Transverse colon (tissue), 4 donors: Measurements from ENCODE around the gene RGS21. TPM values are rescaled to one million over a fixed set of nuclear protein-coding genes. Genes with fewer than 3 reads are reported as not detected.

Experiments
- DNase-seq: peaks from one replicate; pipeline ENCODE4 v3.0.0-alpha.2; 2019
- H3K27ac ChIP-seq, 4 donors: fragments of 200-600 bp; sonication (generic); 2 replicates each; pipeline ENCODE4 v1.5.1; 2016 to 2018; ENCODE audit warnings: inconsistent platforms in 4 of 4
- H3K27me3 ChIP-seq: fragments of 200-600 bp; sonication (generic); 2 replicates; pipeline ENCODE4 v1.5.1; 2017; ENCODE audit warnings: inconsistent platforms
- H3K36me3 ChIP-seq, 4 donors: fragments of 200-600 bp; sonication (generic); 2 replicates each; pipeline ENCODE4 v1.5.1; 2017 to 2019; ENCODE audit warnings: inconsistent platforms in 4 of 4
- H3K4me1 ChIP-seq, 4 donors: fragments of 200-600 bp; sonication (generic); 2 replicates each; pipeline ENCODE4 v1.5.1; 2017 to 2020; ENCODE audit warnings: inconsistent platforms in 4 of 4
- H3K4me3 ChIP-seq, 4 donors: fragments of 200-600 bp; sonication (generic); 1 replicate in 1 of 4; 2 replicates in 3 of 4; pipeline versions ENCODE4 v1.5.1 to v1.6.1; 2017 to 2019; ENCODE audit warnings: inconsistent platforms in 4 of 4
- H3K9me3 ChIP-seq, 2 donors: fragments of 200-600 bp; sonication (generic); 2 replicates each; pipeline ENCODE4 v1.5.1; 2017 to 2019; ENCODE audit warnings: inconsistent platforms in 2 of 2
- EP300 ChIP-seq: sonication (generic); formaldehyde crosslinking; IDR thresholded peaks from one replicate; pipeline ENCODE4 v1.6.1; 2017; ENCODE audit warnings: antibody characterized with exemption, low read depth
- POLR2A ChIP-seq: fragments of 450-650 bp; IDR thresholded peaks from one replicate; pipeline ENCODE4 v1.6.1; 2016; ENCODE audit warnings: antibody characterized with exemption, mild to moderate bottlenecking, moderate library complexity
- POLR2AphosphoS5 ChIP-seq, 3 donors: sonication (generic); formaldehyde crosslinking; IDR thresholded peaks; one replicate each; pipeline ENCODE4 v1.6.1; 2016; ENCODE audit warnings: antibody characterized with exemption in 3 of 3
- WGBS, 2 donors: methylation state at CpG; one replicate each; pipeline ENCODE4 v1.1.5; 2018; ENCODE audit warnings: low coverage in 1 of 2; 5-methylcytosine and 5-hydroxymethylcytosine counted together
- in situ Hi-C, 4 donors: fragments of 200-750 bp; cut with MboI; loops; one replicate each; pipeline versions ENCODE4 v1.15.0 to v1.15.1; 2017; ENCODE audit warnings: low sequenced_read_pairs in 3 of 4, low pct_ligation_motif_present in 1 of 4, low pct_unique_long_range_greater_than_20kb in 1 of 4
- intact Hi-C: fragments of 100-400 bp; cut with DNase I; formaldehyde crosslinking; loops from one replicate; pipeline ENCODE4 v1.15.1; 2023; ENCODE audit warnings: low total_unique reads
- total RNA-seq, 4 donors: library from RNA; depleted of rRNA; stranded (reverse); fragments of >200 nt; gene quantifications; one replicate each; pipeline ENCODE4 v1.1.0, GENCODE V29; 2016
- TF ChIP-seq, protein P1 (sequence below), 5 experiments: fragments of 200-600 bp in 3 of 5; fragments of 450-650 bp in 2 of 5; sonication (generic) in 3 of 5; IDR thresholded peaks; 1 replicate in 2 of 5; 2 replicates in 3 of 5; pipeline ENCODE4 v1.5.1; 2016 to 2017; ENCODE audit warnings: antibody characterized with exemption in 5 of 5, inconsistent platforms in 3 of 5, mild to moderate bottlenecking in 2 of 5, moderate library complexity in 1 of 5

The RGS21 gene
- total RNA-seq = not detected

DNA sequence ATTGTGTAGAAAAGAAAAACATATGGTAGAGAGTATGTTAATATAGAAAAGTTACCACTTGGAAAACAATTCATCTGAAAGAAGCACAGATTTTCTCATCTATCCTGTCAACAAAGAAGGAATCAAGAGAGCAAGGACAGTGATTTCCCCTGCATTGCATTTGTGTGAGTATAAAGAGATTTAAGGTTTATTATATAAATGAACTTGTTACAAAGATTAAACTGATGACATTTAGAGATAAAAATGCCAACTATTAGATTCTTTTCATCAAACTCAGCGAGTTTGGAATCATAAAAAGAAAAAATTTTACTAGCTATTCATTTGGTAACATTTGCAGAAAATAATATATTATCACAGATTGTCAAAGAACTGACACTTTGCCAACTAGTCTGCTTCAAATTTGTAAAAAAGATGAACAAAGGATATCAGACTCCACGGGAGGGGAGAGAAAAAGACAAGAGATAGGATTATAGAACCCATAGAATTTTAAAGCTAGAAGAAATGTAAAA is at the start of gene RGS21:
Gene RGS21, plus strand, starts transcription at position 51 of the 509 bp plus-strand sequence. CDS start 26,045 bp downstream, outside the sequence.
- no peak for TF ChIP-seq POLR2A
- no peak for TF ChIP-seq POLR2AphosphoS5 (IDR thresholded peaks at IDR 0.05)
- TF ChIP-seq EP300 = no peak
- TF ChIP-seq, protein P1, sequence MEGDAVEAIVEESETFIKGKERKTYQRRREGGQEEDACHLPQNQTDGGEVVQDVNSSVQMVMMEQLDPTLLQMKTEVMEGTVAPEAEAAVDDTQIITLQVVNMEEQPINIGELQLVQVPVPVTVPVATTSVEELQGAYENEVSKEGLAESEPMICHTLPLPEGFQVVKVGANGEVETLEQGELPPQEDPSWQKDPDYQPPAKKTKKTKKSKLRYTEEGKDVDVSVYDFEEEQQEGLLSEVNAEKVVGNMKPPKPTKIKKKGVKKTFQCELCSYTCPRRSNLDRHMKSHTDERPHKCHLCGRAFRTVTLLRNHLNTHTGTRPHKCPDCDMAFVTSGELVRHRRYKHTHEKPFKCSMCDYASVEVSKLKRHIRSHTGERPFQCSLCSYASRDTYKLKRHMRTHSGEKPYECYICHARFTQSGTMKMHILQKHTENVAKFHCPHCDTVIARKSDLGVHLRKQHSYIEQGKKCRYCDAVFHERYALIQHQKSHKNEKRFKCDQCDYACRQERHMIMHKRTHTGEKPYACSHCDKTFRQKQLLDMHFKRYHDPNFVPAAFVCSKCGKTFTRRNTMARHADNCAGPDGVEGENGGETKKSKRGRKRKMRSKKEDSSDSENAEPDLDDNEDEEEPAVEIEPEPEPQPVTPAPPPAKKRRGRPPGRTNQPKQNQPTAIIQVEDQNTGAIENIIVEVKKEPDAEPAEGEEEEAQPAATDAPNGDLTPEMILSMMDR (IDR thresholded peaks at IDR 0.05) = no peak
- Histone ChIP-seq H3K4me1 (no peaks in the 10 kb centered on the region), H3K9me3 (no peaks in the 10 kb centered on the region), H3K27ac (no peak within 1 kb of the TSS), H3K4me3 (no peak within 1 kb of the TSS), H3K36me3 (no peaks in the 10 kb centered on the region), H3K27me3 (no peaks in the 10 kb centered on the region)
- WGBS, 2 donors = 27 to 38% methylated on average over 2 of the region's 2 CpGs
- no peak for DNase-seq
- in situ Hi-C loops (no loop called here), intact Hi-C loops (no loop called here)

GRCh38 chr1:192268468-192269052 is 48.2 kb upstream of the RGS21 start:
- H3K4me1 ChIP-seq = no peaks in the 10 kb centered on the region
- H3K36me3 ChIP-seq = no peaks in the 10 kb centered on the region
- intact Hi-C loops = no loop called here
- no peak overlapping the region for H3K27ac ChIP-seq
- H3K4me3 ChIP-seq = no peak overlapping the region
- WGBS, 2 donors = 75 to 84% methylated on average over 5 to 6 of the region's 6 CpGs
- TF ChIP-seq POLR2AphosphoS5 (IDR thresholded peaks at IDR 0.05) (no peak), EP300 (no peak), POLR2A (no peak)
- TF ChIP-seq, protein P1 (IDR thresholded peaks at IDR 0.05) = no peak
- in situ Hi-C loops = no loop called here
- H3K9me3 ChIP-seq = no peaks in the 10 kb centered on the region
- no peaks in the 10 kb centered on the region for H3K27me3 ChIP-seq
- DNase-seq = no peak

DNA sequence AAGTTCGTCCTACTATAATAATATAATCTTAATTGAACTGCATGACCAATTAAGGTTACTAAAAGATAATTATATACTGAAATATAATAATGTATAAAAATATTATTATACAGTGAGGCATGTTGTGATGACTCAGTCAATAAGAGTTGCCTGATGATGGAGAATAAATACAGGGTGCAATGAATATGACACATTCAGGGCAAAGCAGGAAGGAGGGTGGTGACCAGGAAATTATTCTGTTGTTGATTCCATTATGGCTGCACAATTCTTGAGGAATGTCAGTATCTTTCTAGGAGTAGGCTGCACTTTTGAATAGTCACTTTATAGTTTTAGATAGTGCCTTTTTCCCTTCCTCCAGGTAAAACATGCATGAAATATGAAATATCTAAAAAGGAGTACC is 46.4 kb upstream of the RGS21 start:
- in situ Hi-C loops = no loop called here

GRCh38 chr1:192272732-192273131 is 44.1 kb upstream of the RGS21 start:
- TF ChIP-seq EP300 = no peak
- no peak for TF ChIP-seq POLR2A
- TF ChIP-seq, protein P1 (IDR thresholded peaks at IDR 0.05) = no peak
- no peak for TF ChIP-seq POLR2AphosphoS5 (IDR thresholded peaks at IDR 0.05)
- no peak overlapping the region for H3K4me3 ChIP-seq
- H3K4me1 ChIP-seq = no peaks in the 10 kb centered on the region
- no peaks in the 10 kb centered on the region for H3K9me3 ChIP-seq
- intact Hi-C loops = no loop called here
- 25 to 70% methylated on average over 1 to 3 of the region's 3 CpGs for whole genome bisulfite sequencing, 2 donors
- no peak overlapping the region for H3K27ac ChIP-seq
- no peaks in the 10 kb centered on the region for H3K27me3 ChIP-seq
- no peaks in the 10 kb centered on the region for H3K36me3 ChIP-seq
- DNase-seq = no peak
- in situ Hi-C loops = no loop called here

More for the DNA sequence above, 46.4 kb upstream of the RGS21 start:
- TF ChIP-seq POLR2AphosphoS5 (IDR thresholded peaks at IDR 0.05) (no peak), EP300 (no peak)
- TF ChIP-seq, protein P1 (IDR thresholded peaks at IDR 0.05) = no peak
- no peak for DNase-seq
- H3K4me1 ChIP-seq = no peaks in the 10 kb centered on the region
- H3K9me3 ChIP-seq = no peaks in the 10 kb centered on the region
- WGBS, 2 donors = 68 to 78% methylated on average over 1 of the region's 1 CpG
- H3K36me3 ChIP-seq = no peaks in the 10 kb centered on the region
- no peak overlapping the region for H3K4me3 ChIP-seq
- intact Hi-C loops = no loop called here
- no peaks in the 10 kb centered on the region for H3K27me3 ChIP-seq
- H3K27ac ChIP-seq = no peak overlapping the region
